HCT116 (cell line): ENCODE measurements around the gene NAT10. TPM values are rescaled to one million over a fixed set of nuclear protein-coding genes. Genes with fewer than 3 reads are reported as not detected.
A peak's percentile ranks its signal among the peaks of the same experiment; 100 is the strongest.

Experiments used
- ATAC-seq: fragments of 200-7000 bp; cut with Tn5 transposase; 2 replicates; pipeline ENCODE4 v1.9.1; 2020; ENCODE audit warnings: mild to moderate bottlenecking, moderate library complexity
- BruUV-seq: library from RNA; stranded (reverse); fragments of 400-500 nt; replicated peaks from 2 replicates; lab custom pipeline; 2021; lab: Mats Ljungman, UMichigan
- CTCF ChIA-PET: fragments of 300-600 bp; sonication (Branson Sonifier 250); formaldehyde crosslinking; loops from one replicate; lab custom pipeline; 2021; ENCODE audit warnings: antibody characterized with exemption; lab: Charles Lee
- POLR2A ChIA-PET: fragments of 300-600, 350-600 bp; sonication (Branson Sonifier 250); formaldehyde crosslinking; loops from one replicate; lab custom pipeline; 2021; ENCODE audit warnings: antibody characterized with exemption; lab: Charles Lee
- RAD21 ChIA-PET, 2 experiments: fragments of 300-600 bp; sonication (Branson Sonifier 250); formaldehyde crosslinking; loops; one replicate each; lab custom pipeline; 2023; ENCODE audit warnings: low total read pairs in 2 of 2; ENCODE audit not compliant: uncharacterized antibody in 2 of 2, unreplicated experiment in 2 of 2, low non-redundant PET in 1 of 2; lab: Charles Lee
- DNase-seq: peaks from one replicate; pipeline ENCODE4 v3.0.0-alpha.2; 2010; ENCODE audit warnings: low read depth, low spot score
- H2AFZ ChIP-seq: fragments of 200-600 bp; shearing (Covaris generic), sonication (generic); 2 replicates; pipeline ENCODE4 v1.6.1; 2017; ENCODE audit warnings: low read depth, mixed run types, mixed read lengths, antibody characterized with exemption, low read length; ENCODE audit not compliant: poor library complexity, severe bottlenecking
- H3K27ac ChIP-seq: 2 replicates; pipeline ENCODE4 v1.5.1; 2012; ENCODE audit warnings: low read depth, low read length
- H3K27me3 ChIP-seq: fragments of 200-600 bp; sonication (generic); 2 replicates; pipeline ENCODE4 v1.6.1; 2016; ENCODE audit warnings: mixed run types, low read length, mixed read lengths; ENCODE audit not compliant: insufficient read depth
- H3K36me3 ChIP-seq, 2 experiments: fragments of 200-500 bp in 1 of 2; fragments of 200-600 bp in 1 of 2; sonication (Bioruptor generic) in 1 of 2; sonication (generic) in 1 of 2; 2 replicates each; pipeline versions ENCODE4 v1.5.1 to v1.6.1; 2014 to 2016; ENCODE audit warnings: low read length in 2 of 2, inconsistent platforms in 1 of 2, mixed read lengths in 1 of 2, mixed run types in 1 of 2; ENCODE audit not compliant: insufficient read depth in 2 of 2, control insufficient read depth in 1 of 2
- H3K4me1 ChIP-seq, 2 experiments: fragments of 200-600 bp in 1 of 2; sonication (generic) in 1 of 2; 2 replicates each; pipeline versions ENCODE4 v1.5.1 to v1.6.1; 2012 to 2017; ENCODE audit warnings: low read length in 2 of 2, inconsistent platforms in 1 of 2, mild to moderate bottlenecking in 1 of 2, mixed read lengths in 1 of 2, mixed run types in 1 of 2, moderate library complexity in 1 of 2; ENCODE audit not compliant: insufficient read depth in 2 of 2, control insufficient read depth in 1 of 2
- H3K4me2 ChIP-seq: fragments of 200-600 bp; sonication (generic); 2 replicates; pipeline ENCODE4 v1.6.1; 2017; ENCODE audit warnings: mixed run types, low read length, mixed read lengths
- H3K4me3 ChIP-seq, 2 experiments: fragments of 200-600 bp in 1 of 2; sonication (generic) in 1 of 2; replicated peaks in 1 of 2; 2 replicates each; pipeline ENCODE4 v1.5.1; 2011 to 2016; ENCODE audit warnings: low read length in 2 of 2, control low read depth in 1 of 2, low read depth in 1 of 2, mild to moderate bottlenecking in 1 of 2, mixed read lengths in 1 of 2, mixed run types in 1 of 2
- H3K79me2 ChIP-seq: fragments of 200-600 bp; sonication (generic); 2 replicates; pipeline ENCODE4 v1.6.1; 2017; ENCODE audit warnings: mild to moderate bottlenecking, mixed run types, low read length, moderate library complexity, mixed read lengths; ENCODE audit not compliant: insufficient read depth
- H3K9ac ChIP-seq: fragments of 200-600 bp; sonication (generic); 2 replicates; pipeline ENCODE4 v1.6.1; 2016; ENCODE audit warnings: low read length, mixed read lengths
- H3K9me2 ChIP-seq: fragments of 200-600 bp; sonication (generic), shearing (Covaris generic); 2 replicates; pipeline ENCODE4 v1.6.1; 2017; ENCODE audit warnings: mixed run types, mild to moderate bottlenecking, moderate library complexity; ENCODE audit not compliant: insufficient read depth
- H3K9me3 ChIP-seq, 2 experiments: fragments of 200-500 bp in 1 of 2; fragments of 200-600 bp in 1 of 2; sonication (Bioruptor generic) in 1 of 2; sonication (generic) in 1 of 2; 2 replicates each; pipeline ENCODE4 v1.6.1; 2014 to 2017; ENCODE audit warnings: low read length in 2 of 2, mixed read lengths in 2 of 2, inconsistent platforms in 1 of 2, low read depth in 1 of 2, mild to moderate bottlenecking in 1 of 2, mixed run types in 1 of 2, moderate library complexity in 1 of 2; ENCODE audit not compliant: control insufficient read depth in 1 of 2, insufficient read depth in 1 of 2
- H4K20me1 ChIP-seq: fragments of 200-600 bp; sonication (generic), shearing (Covaris generic); 2 replicates; pipeline ENCODE4 v1.6.1; 2017; ENCODE audit warnings: mixed run types, mild to moderate bottlenecking, moderate library complexity; ENCODE audit not compliant: insufficient read depth
- ATF3 ChIP-seq: IDR thresholded peaks from 2 replicates; pipeline ENCODE4 v1.6.1; 2012
- CBX3 ChIP-seq: IDR thresholded peaks from 2 replicates; pipeline ENCODE4 v1.6.1; 2012; ENCODE audit warnings: low read depth
- CEBPB ChIP-seq: IDR thresholded peaks from 2 replicates; pipeline ENCODE4 v1.6.1; 2012; ENCODE audit warnings: low read depth
- CTCF ChIP-seq, 3 experiments: fragments of 200-600 bp in 1 of 3; sonication (generic) in 1 of 3; IDR thresholded peaks in 2 of 3; conservative IDR thresholded peaks in 1 of 3; 2 replicates each; pipeline ENCODE4 v1.5.1; 2012 to 2017; ENCODE audit warnings: low read depth in 2 of 3, low read length in 2 of 3, antibody characterized with exemption in 1 of 3, borderline replicate concordance in 1 of 3, control low read depth in 1 of 3, mild to moderate bottlenecking in 1 of 3, mixed read lengths in 1 of 3, mixed run types in 1 of 3, moderate library complexity in 1 of 3; ENCODE audit not compliant: insufficient read depth in 1 of 3
- EGR1 ChIP-seq: IDR thresholded peaks from 2 replicates; pipeline ENCODE4 v1.6.1; 2012; ENCODE audit warnings: low read depth
- ELF1 ChIP-seq: IDR thresholded peaks from 2 replicates; pipeline ENCODE4 v1.6.1; 2012; ENCODE audit warnings: low read depth, borderline replicate concordance
- EZH2phosphoT487 ChIP-seq: fragments of 200-600 bp; IDR thresholded peaks from 2 replicates; pipeline ENCODE4 v1.6.1; 2018; ENCODE audit warnings: antibody characterized with exemption, borderline replicate concordance
- FOSL1 ChIP-seq: IDR thresholded peaks from 2 replicates; pipeline ENCODE4 v1.6.1; 2012; ENCODE audit warnings: low read depth
- JUND ChIP-seq: IDR thresholded peaks from 2 replicates; pipeline ENCODE4 v1.6.1; 2012
- MAX ChIP-seq: IDR thresholded peaks from 2 replicates; pipeline ENCODE4 v1.6.1; 2012
- POLR2A ChIP-seq: IDR thresholded peaks from 2 replicates; pipeline ENCODE4 v1.7.0; 2011; ENCODE audit warnings: borderline replicate concordance; ENCODE audit not compliant: insufficient read depth, insufficient read length; ENCODE audit errors: extremely low read depth
- POLR2AphosphoS5 ChIP-seq: IDR thresholded peaks from 2 replicates; pipeline ENCODE4 v1.6.1; 2011; ENCODE audit warnings: mild to moderate bottlenecking, low read depth, low read length, moderate library complexity
- RAD21 ChIP-seq: IDR thresholded peaks from 2 replicates; pipeline ENCODE4 v1.6.1; 2012; ENCODE audit warnings: low read depth, mild to moderate bottlenecking
- REST ChIP-seq: IDR thresholded peaks from 2 replicates; pipeline ENCODE4 v1.6.1; 2012; ENCODE audit warnings: low read depth
- SIN3A ChIP-seq: IDR thresholded peaks from 2 replicates; pipeline ENCODE4 v1.6.1; 2012; ENCODE audit warnings: low read depth
- SRF ChIP-seq: IDR thresholded peaks from 2 replicates; pipeline ENCODE4 v1.6.1; 2012; ENCODE audit warnings: low read depth
- YY1 ChIP-seq: IDR thresholded peaks from 2 replicates; pipeline ENCODE4 v1.6.1; 2011; ENCODE audit warnings: low read length, low read depth, moderate library complexity, mild to moderate bottlenecking; ENCODE audit not compliant: insufficient replicate concordance; ENCODE audit errors: extremely low read depth
- ZBTB33 ChIP-seq: IDR thresholded peaks from 2 replicates; pipeline ENCODE4 v1.6.1; 2011; ENCODE audit warnings: mild to moderate bottlenecking, low read length, moderate library complexity; ENCODE audit not compliant: insufficient replicate concordance; ENCODE audit errors: extremely low read depth
- ZFX ChIP-seq: fragments of 450-650 bp; IDR thresholded peaks from 2 replicates; pipeline ENCODE4 v1.6.1; 2017
- intact Hi-C: fragments of 100-400 bp; cut with micrococcal nuclease; formaldehyde crosslinking; loops from 2 replicates; pipeline ENCODE4 v1.10.0; 2022
- total RNA-seq: library from RNA; stranded (reverse); gene quantifications from one replicate; pipeline ENCODE4 v1.2.1, GENCODE V29; 2021; ENCODE audit not compliant: unreplicated experiment

Gene NAT10
- total RNA-seq, 1 experiment from 2014 or later, result 101 TPM

GRCh38 chr11:34174412-34175041 is 69.1 kb downstream of the NAT10 start:
- no peaks in the 10 kb centered on the region for H3K79me2 ChIP-seq
- ChIA-PET POLR2A (interaction anchor here (0.7 to 1.4 kb wide), 5 partner anchors 69 to 183 kb away, joined by 3 to 22 read pairs (median 3); partner anchors contain the start of genes ABTB2 and NAT10), CTCF (interaction anchor here (0.6 to 3.8 kb wide), 38 partner anchors 8 to 725 kb away, joined by 3 to 93 read pairs (median 4); partner anchors contain the start of gene ABTB2), RAD21 (interaction anchor here (0.7 to 1.5 kb wide), 23 partner anchors 8 to 318 kb away, joined by 3 to 33 read pairs (median 4); partner anchors contain the start of gene ABTB2 (in 2 of the 2))
- ATAC-seq (peak; percentile 100), DNase-seq (peak; percentile 45)
- intact Hi-C loops, result loop anchor here (1.0 to 10.0 kb wide), 4 partner anchors 185 to 720 kb away; no protein-coding TSS in a partner anchor
- peak overlapping the region; percentile 54 for H3K4me2 ChIP-seq
- BruUV-seq, result no TSS peak
- H4K20me1 ChIP-seq, result no peaks in the 10 kb centered on the region
- H3K27me3 ChIP-seq, result no peaks in the 10 kb centered on the region
- H3K9me3 ChIP-seq, result no peaks in the 10 kb centered on the region
- no peak overlapping the region for H3K9ac ChIP-seq
- no peak overlapping the region; a peak in 1 of 4 replicates for H3K4me3 ChIP-seq
- H3K36me3 ChIP-seq, result no peaks in the 10 kb centered on the region
- H3K27ac ChIP-seq, result no peak overlapping the region
- no peaks in the 10 kb centered on the region for H3K9me2 ChIP-seq
- no peak overlapping the region for H2AFZ ChIP-seq
- peaks cover 2 to 12% of the 10 kb centered on the region in 2 experiments; a peak in 2 of 4 replicates for H3K4me1 ChIP-seq
- peak; percentile 59 for TF ChIP-seq YY1
- no peak for TF ChIP-seq SIN3A
- TF ChIP-seq CEBPB, result no peak
- TF ChIP-seq ATF3, result no peak
- TF ChIP-seq POLR2A, result no peak
- TF ChIP-seq CBX3, result no peak
- no peak for TF ChIP-seq SRF
- peak; percentile 100 for TF ChIP-seq RAD21
- no peak for TF ChIP-seq ZBTB33
- no peak for TF ChIP-seq MAX
- TF ChIP-seq REST, result no peak
- no peak for TF ChIP-seq EGR1
- TF ChIP-seq JUND, result no peak
- no peak for TF ChIP-seq FOSL1
- no peak for TF ChIP-seq EZH2phosphoT487
- TF ChIP-seq POLR2AphosphoS5, result no peak
- no peak for TF ChIP-seq ZFX
- no peak for TF ChIP-seq ELF1
- TF ChIP-seq CTCF (IDR thresholded peaks at IDR 0.05 in 2 of 3, conservative IDR thresholded peaks at IDR 0.05 in 1 of 3; ENCODE audit: borderline replicate concordance in 1 of 3, insufficient read depth in 1 of 3, low read depth in 2 of 3, low read length in 2 of 3), result peak; percentile 86 to 97 (median 97)
